GM15510 (cell line): ENCODE measurements around the gene AP3S1.

Source experiments
- POLR2A ChIP-seq: IDR thresholded peaks from 3 replicates; pipeline ENCODE4 v1.6.1; 2011; ENCODE audit warnings: borderline replicate concordance; ENCODE audit not compliant: insufficient read length; ENCODE audit errors: extremely low read depth

Gene AP3S1

GRCh38 chr5:115815693-115816225 is 26.0 kb upstream of the AP3S1 start:
- no peak for TF ChIP-seq POLR2A

DNA sequence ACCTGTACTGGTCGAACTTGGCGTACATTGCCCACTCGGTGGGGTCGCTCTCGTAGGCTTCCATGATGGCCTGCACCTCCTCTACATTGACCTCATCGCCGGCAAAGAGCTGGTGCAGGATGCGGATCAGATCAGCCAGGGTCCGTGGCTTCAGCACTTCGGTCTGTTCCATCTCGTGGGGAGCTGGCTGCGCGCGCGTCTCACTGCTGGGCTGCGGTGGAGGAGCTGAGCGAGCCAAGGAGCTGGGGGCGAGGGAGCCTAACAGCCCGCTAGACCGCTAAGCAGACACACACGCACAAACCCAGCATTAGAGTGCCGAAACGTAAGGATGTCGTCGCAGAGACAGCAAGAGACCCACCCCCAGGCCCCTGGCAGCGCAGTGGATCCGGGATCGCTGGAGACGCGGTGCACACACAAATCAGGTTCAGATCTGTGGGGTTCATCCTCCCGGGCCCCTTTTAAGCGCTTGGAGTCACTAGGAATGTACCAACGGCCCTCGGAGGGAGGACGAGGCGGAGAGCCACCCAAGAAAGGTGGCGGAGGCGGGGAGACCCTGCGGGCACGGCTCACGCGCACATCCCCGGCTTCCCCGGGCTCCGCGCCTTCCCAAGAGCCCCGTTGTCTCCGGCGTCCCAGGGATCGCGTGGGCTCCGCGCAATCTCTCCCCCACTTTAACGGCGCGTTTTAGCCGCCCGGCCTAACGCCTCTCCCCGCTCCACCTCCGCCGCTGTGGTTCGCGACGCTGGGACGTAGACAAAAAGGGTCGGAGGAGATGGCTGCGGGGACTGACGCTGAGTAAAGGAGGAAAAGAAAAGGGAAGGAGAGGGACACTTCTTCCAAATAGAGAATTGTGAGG is 25.3 kb upstream of the AP3S1 start, which contains the start of gene CDO1:
CDO1 (minus strand) TSS at position 434 of the 856 bp plus-strand sequence; CDS start at position 172, 262 bp downstream.
- TF ChIP-seq POLR2A = no peak

- TF ChIP-seq POLR2A = no peak
Measured at GRCh38 chr5:115817386-115817785, 24.3 kb upstream of the AP3S1 start.

- no peak for TF ChIP-seq POLR2A
Measured at GRCh38 chr5:115818821-115819220, 22.9 kb upstream of the AP3S1 start.

DNA sequence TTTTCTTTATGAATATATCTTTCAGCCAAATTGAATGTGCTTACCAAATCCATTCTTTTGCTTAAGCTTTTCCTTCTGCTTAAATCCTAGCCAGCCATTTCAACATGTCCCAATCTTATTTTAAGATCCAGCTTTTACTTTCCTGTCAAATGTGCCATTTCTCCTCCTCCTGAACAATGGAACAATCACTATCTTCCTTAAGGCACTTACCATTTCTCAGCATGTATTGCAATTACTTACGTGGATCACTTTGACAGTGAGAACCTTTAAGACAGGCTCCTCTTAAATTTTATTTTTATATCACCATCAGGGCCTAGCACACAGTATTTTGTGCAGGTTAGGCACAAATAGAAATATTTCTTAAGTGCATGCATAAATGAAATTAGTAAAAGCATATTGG is 20.9 kb upstream of the AP3S1 start:
- no peak for TF ChIP-seq POLR2A

DNA sequence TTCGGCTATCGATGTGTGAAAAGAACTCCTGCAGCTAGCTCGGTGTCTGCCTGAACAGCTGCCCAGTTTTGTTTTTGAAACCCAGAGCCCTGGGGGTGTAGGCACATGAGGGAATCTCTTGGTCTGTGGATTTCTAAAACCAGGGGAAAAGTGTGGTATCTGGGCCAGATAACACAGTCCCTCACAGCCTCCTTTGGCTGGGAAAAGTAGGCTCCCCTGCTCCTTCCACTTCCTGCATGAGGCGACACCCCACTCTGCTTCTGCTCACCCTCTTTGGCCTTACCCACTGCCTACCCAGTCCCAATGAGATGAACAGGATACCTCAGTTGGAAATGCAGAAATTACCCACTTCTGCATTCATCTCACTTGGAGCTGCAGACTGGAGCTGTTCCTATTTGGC is 15.8 kb upstream of the AP3S1 start:
- TF ChIP-seq POLR2A = no peak

- TF ChIP-seq POLR2A = no peak
Measured at GRCh38 chr5:115829913-115830312, 11.8 kb upstream of the AP3S1 start.

DNA sequence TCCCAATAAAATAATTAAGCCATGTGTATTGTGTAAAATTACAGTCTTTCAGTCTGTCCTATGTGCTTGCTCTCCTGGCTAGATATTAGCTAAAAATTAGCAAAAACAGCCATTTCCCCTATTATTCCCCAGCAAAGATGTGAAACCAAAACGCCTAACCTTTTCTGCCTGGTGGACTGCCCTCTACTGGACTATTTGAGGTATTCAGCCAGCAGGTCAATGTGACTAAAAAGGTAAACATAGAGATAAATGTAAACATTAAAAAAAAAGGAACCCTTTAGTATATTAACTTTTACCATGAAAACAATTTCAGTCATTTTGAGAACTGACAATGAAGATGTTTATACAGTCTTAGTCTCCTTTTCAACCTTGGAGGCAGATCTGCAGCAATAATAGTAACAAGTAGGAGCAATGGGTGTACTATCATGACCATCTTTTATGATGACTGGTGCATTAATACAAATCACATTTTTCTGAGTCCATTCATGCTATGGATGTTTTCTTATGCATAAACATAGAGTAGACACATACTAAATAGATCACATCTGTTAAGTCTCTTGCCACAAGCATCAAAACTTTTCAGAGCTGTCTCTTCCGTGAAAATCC is 10.5 kb upstream of the AP3S1 start:
- TF ChIP-seq POLR2A = no peak

- no peak for TF ChIP-seq POLR2A
Measured at GRCh38 chr5:115835481-115835880, 6.3 kb upstream of the AP3S1 start.

DNA sequence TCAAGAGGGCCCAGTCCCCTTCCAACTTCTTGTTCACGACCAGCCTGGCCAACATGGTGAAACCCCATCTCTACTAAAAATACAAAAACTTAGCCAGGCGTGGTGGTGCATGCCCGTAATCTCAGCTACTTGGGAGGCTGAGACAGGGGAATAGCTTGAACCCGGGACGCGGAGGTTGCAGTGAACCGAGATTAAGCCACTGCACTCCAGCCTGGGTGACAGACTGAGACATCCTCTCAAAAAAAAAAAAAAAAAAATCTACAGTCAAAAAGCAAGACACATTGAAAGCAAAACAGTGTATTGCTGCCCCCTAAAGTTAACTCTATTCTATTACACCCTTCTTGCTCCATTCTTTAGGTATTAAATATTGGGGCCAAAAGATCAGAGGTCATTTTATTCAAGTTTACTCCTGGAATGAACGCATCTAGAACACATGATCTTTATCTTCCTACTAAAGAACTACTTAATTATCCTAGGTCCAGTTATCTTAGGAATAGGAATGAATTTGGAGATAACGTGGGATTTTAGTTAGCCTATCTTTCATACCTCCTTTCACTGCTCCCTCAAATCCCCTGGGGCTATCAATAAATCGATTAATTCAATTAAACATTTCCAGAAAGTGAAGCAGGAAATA is 2.7 kb upstream of the AP3S1 start:
- no peak for TF ChIP-seq POLR2A

DNA sequence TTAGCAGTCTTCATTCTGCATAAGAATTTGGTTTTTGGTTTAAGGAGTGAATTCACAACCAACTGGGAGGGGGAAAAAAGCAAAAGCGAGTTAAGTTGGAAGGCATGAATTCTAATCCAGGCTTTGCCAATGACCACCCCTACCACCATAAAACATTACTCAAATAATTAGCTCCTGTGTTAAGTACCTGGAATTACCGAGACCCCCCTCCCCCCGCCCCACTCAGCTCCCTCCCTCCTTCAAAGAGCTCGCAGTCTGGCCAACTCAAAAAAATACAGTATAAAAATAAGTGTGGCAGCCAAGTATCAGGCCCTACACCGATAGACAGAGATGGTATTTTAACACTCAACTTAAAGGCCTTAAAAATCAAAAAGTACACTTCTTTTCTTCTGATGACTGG is 862 bp upstream of the AP3S1 start:
- no peak for TF ChIP-seq POLR2A

DNA sequence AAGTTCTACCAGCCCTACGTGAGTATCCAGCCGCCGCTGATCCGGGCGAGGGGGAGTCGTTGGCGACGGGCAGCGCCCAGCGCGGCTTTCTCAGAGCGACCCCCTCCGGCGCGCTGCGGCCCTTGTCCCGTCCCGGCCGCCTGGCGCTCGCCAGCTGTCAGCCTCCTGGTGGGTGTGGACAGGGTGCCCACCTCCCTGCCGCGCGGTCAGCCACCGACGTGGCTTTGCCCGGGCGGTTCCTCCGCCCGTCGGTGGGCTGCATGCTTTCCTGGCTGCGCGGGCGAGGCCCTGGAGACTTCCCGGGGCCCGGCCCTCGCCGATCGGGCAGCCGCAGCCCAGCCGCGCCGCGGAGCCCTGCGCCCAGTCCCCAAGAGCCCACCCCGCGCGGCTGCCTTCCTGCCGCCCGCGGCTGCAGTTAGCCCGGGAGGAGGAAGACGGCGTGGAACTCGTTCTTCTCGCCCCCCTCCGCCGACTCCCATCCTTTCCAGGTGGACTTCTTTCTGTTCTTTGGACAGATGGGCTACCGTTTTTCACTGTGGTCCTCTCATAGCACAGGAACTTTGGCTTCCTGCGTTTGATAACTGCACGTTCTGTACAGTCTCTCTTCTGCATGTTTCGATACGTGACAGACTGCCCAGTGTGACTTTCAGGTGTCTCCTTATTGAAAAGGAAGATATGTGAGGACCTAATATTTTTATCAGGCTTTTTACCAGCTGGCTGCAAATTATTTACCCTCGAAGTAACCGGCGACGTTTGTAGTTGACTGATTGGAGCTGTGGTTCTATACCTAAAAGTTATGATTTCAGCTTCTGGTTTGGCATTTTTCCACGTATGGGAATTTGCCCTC is 577 bp downstream of the AP3S1 start:
- TF ChIP-seq POLR2A = no peak

- TF ChIP-seq POLR2A = no peak
Measured at GRCh38 chr5:115842952-115843351, 1.2 kb downstream of the AP3S1 start.

- no peak for TF ChIP-seq POLR2A
Measured at GRCh38 chr5:115843444-115844130, 1.9 kb downstream of the AP3S1 start.
